IPS-15b (cell line): Measurements from ENCODE around the gene GAP43.

Source experiments
- H3K27me3 ChIP-seq: one replicate; pipeline ENCODE4 v1.6.1; 2013; ENCODE audit warnings: low read length; ENCODE audit not compliant: control insufficient read depth, insufficient read depth
- H3K36me3 ChIP-seq: one replicate; pipeline ENCODE4 v1.6.1; 2013; ENCODE audit warnings: low read length; ENCODE audit not compliant: control insufficient read depth, insufficient read depth
- H3K4me1 ChIP-seq: one replicate; pipeline ENCODE4 v1.6.1; 2013; ENCODE audit warnings: mild to moderate bottlenecking, low read length; ENCODE audit not compliant: control insufficient read depth, insufficient read depth
- H3K4me3 ChIP-seq: one replicate; pipeline ENCODE4 v1.5.1; 2013; ENCODE audit warnings: low read depth, low read length
- H3K9ac ChIP-seq: one replicate; pipeline ENCODE4 v1.6.1; 2013; ENCODE audit warnings: low read depth, mild to moderate bottlenecking, low read length
- H3K9me3 ChIP-seq: one replicate; pipeline ENCODE4 v1.6.1; 2013; ENCODE audit warnings: mild to moderate bottlenecking, low read length; ENCODE audit not compliant: control insufficient read depth, insufficient read depth

Gene GAP43

GRCh38 chr3:115623044-115623868, at the start of gene GAP43:
Gene GAP43 (plus strand): TSS chr3:115623510. CDS start chr3:115623690, 180 bp downstream.
- H3K27me3 ChIP-seq = no peaks in the 10 kb centered on the region
- peaks cover 28% of the 10 kb centered on the region for H3K4me1 ChIP-seq
- no peaks in the 10 kb centered on the region for H3K36me3 ChIP-seq
- peak within 1 kb of the TSS; percentile 77 for H3K4me3 ChIP-seq
- H3K9me3 ChIP-seq = no peaks in the 10 kb centered on the region
- H3K9ac ChIP-seq = peak within 1 kb of the TSS; percentile 41

DNA sequence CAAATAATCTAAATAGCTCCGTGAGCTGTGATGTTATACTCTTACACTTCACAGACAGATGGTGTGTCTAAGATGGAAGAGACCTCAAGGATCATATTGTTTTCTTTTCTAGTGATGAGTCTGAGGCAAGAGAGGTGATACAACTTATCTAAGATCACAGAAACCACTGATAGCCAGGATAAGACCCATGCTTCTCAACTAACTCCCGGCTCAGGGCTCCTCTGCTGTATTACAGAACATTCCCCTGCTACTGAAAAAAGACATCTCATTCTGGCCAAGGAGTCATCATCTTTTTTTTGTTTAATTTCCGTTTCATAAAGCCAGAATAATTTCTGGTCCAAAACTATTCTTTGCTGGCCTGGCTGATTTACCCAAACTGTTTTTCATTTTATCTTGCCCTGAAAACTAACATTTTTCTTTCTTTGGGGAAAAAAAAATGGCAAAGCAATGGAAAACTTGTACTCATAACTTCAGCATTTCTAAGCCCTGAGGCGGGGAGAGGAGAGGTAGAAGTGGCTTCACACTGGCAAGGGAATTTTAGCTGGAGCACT, 46.9 kb upstream of the GAP43 start:
- Histone ChIP-seq H3K27me3 (no peaks in the 10 kb centered on the region), H3K9ac (no peak overlapping the region), H3K36me3 (no peaks in the 10 kb centered on the region), H3K4me1 (no peaks in the 10 kb centered on the region), H3K4me3 (no peak overlapping the region), H3K9me3 (no peaks in the 10 kb centered on the region)

- no peak overlapping the region for H3K4me3 ChIP-seq
- no peaks in the 10 kb centered on the region for H3K27me3 ChIP-seq
- H3K36me3 ChIP-seq = no peaks in the 10 kb centered on the region
- no peaks in the 10 kb centered on the region for H3K4me1 ChIP-seq
- H3K9ac ChIP-seq = no peak overlapping the region
- no peaks in the 10 kb centered on the region for H3K9me3 ChIP-seq
These were observed 46.3 kb upstream of the GAP43 start for GRCh38 chr3:115577000-115577399.

DNA sequence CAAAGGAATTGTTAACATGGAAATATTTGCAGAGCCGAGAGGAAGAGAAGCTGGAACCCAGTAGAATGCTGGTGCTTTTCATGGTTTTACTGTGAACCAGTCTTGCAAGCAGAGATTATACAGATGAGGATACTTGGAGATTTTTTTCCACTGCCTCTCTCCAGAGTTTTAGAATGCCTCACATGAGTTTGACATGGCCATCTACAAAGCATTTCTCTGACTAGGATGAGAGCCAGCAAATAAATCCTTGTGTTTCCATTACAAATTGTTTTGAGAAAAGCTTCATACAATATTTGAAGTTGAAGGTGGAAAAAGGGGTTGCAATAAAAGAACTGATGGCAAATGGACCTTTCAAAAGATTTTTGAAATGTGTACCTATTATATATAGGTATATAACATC, 45.0 kb upstream of the GAP43 start:
- no peaks in the 10 kb centered on the region for H3K36me3 ChIP-seq
- H3K4me3 ChIP-seq = no peak overlapping the region
- no peaks in the 10 kb centered on the region for H3K4me1 ChIP-seq
- no peaks in the 10 kb centered on the region for H3K27me3 ChIP-seq
- H3K9me3 ChIP-seq = no peaks in the 10 kb centered on the region
- no peak overlapping the region for H3K9ac ChIP-seq

- H3K9ac ChIP-seq = no peak overlapping the region
- H3K9me3 ChIP-seq = no peaks in the 10 kb centered on the region
- no peaks in the 10 kb centered on the region for H3K4me1 ChIP-seq
- H3K36me3 ChIP-seq = no peaks in the 10 kb centered on the region
- H3K27me3 ChIP-seq = no peaks in the 10 kb centered on the region
- H3K4me3 ChIP-seq = no peak overlapping the region
These were observed 42.7 kb upstream of the GAP43 start for GRCh38 chr3:115580566-115580965.

DNA sequence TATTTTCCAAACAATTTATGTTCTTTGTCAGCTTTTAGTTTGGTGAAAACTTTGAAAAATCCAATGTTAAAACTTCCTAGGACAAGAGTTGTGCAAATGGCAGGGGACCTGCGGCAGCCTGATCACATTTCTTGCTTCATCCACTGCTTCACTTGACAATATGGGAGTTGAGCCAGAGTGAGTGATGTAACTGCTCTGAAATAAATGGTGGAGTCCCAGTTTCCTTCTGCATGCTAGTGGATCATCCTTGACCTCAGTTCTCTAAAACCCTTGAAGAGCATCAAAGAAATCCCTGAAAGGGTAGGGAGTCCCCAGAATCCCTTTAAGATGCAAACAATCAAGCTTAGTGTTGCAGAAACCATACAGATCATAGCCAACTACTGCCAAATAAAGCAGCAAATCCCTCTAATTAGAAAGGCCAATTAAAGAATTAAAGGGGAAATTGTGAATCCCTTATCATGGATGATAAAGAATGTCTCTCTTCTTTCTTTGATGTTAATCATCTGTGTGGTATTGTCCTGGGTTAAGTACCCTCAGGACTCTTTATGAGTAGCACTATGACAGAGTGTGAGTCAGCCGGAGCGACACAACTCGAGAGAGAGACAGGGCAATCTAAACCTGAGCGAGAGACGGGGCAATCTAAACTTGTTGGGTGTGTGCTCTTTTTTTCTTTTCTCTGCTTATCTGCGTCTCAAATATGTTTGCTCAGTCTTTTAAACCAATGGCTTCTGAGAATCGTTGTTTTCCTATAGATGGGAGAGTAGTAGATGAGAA, 41.8 kb upstream of the GAP43 start:
- Histone ChIP-seq H3K36me3 (no peaks in the 10 kb centered on the region), H3K4me3 (no peak overlapping the region), H3K9me3 (no peaks in the 10 kb centered on the region), H3K27me3 (no peaks in the 10 kb centered on the region), H3K9ac (no peak overlapping the region), H3K4me1 (no peaks in the 10 kb centered on the region)

DNA sequence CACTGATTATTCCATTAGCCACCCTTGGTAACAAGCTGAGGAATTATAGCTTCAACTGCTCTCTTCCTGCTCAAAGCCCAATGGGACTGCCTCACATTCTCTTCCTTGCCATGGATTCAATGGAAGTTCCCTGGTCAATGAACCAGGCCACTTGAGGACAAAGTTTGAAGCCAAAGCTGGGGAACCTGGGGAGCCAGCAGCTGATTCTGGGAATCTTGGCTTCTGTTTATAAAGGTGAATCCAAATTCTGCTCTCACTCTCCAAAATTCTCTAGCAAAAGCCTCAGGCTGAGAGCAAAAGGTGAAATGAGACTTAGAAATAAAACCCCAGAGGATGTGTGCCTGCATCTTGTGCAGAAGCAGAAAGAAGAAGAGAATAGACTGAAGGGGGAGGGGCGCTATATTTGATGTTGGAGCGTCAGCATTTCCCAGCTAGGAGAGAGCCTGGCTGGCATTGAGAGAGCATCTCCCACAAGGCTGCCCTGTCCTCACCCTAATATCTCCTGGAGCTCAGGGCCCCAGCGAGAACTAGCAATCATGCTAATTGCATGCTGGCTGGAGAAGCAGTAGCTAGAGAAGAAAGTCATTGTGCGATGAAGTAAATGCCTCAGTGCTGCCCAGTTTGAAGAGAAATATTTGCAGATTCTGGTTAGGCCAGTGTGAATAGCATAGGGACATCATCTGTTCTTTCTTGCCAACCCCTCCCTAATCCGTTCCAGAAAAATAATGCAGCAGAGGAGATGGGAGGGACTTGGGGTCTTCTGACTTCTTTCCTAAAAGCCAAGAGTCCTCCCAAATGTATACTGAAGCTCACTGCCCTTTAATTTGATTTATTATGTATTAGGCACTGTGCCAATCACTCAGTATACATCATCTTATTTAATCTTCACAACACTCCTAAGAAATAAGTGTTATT, 34.9 kb upstream of the GAP43 start:
- H3K27me3 ChIP-seq = no peaks in the 10 kb centered on the region
- no peaks in the 10 kb centered on the region for H3K4me1 ChIP-seq
- no peaks in the 10 kb centered on the region for H3K9me3 ChIP-seq
- no peaks in the 10 kb centered on the region for H3K36me3 ChIP-seq
- H3K4me3 ChIP-seq = no peak overlapping the region
- no peak overlapping the region for H3K9ac ChIP-seq

DNA sequence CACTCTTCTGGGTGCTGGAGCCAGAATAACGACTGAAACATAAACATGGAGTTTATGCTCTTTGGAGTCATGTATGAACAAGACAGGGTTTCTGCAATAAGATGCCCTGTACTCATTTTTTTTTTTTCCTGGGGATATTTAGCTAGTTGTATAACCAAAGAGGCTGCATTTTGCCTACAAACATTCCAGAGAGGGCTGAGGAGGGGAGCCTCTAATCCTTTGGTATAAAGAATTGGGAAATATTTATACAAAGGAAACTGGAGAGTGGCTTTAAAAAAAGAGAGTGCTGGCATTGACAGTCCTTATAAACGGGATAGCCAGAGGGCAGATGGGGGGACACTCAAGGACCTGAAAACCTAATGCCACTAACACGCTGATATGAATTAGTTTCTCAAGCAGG, 32.4 kb upstream of the GAP43 start:
- Histone ChIP-seq H3K4me3 (no peak overlapping the region), H3K4me1 (no peaks in the 10 kb centered on the region), H3K9ac (no peak overlapping the region), H3K27me3 (no peaks in the 10 kb centered on the region), H3K36me3 (no peaks in the 10 kb centered on the region), H3K9me3 (peaks cover 6% of the 10 kb centered on the region)

DNA sequence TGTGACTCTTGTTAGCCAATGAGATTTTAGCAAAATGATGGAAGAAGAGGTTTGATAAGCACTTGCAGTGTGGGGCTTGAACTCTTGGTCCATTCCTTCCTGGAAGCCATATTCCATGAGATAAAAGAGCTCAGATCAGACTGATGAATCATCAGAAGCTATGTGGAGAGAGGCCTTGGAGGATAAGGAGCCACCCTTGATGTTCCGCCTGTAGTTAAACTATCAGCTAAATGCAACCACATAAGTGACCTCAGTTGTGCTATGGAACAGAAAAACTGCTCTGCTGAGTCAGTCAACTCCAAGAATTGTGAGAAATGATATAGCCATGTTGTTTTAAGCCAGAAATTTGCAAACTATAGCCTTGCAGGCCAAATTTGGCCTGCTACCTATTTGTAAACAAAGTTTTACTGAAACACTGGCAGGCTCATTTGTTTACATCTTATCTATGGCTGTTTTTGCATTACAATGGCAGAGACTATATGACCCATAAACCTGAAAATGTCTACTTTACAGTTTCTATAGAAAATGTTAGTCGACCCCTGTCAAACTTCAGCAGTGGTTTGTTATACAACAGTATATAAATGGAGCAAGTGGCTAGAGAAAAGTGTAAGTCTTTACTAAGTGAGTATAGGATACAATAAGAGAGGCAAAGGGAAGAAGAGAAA, 27.6 kb upstream of the GAP43 start:
- H3K9me3 ChIP-seq = peaks cover 6% of the 10 kb centered on the region
- no peak overlapping the region for H3K4me3 ChIP-seq

GRCh38 chr3:115598216-115598615, 25.1 kb upstream of the GAP43 start:
- Histone ChIP-seq H3K36me3 (no peaks in the 10 kb centered on the region), H3K4me3 (no peak overlapping the region), H3K9me3 (peaks cover 6% of the 10 kb centered on the region), H3K4me1 (no peaks in the 10 kb centered on the region), H3K9ac (no peak overlapping the region), H3K27me3 (no peaks in the 10 kb centered on the region)

More for the DNA sequence above, 27.6 kb upstream of the GAP43 start:
- Histone ChIP-seq H3K4me1 (no peaks in the 10 kb centered on the region), H3K27me3 (no peaks in the 10 kb centered on the region), H3K9ac (no peak overlapping the region), H3K36me3 (no peaks in the 10 kb centered on the region)

DNA sequence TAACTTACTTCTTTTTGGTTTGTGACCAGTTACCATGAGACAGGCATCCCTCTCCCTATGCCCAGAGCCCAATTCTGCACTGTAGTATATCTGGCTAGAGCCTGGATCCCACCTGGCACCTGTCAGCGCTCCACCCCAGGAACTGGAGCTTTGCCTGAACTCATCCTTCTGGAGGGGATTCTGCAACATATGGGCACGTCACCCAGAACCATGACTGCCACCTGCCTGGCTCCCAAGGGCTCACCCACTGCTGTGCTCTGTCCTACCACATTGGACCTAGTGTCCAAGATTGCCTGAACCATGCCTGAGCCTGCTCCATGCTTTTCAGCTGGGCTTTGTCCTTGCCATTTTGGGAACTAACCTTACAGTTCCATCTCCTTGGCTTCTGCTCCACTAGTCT, 21.1 kb upstream of the GAP43 start:
- Histone ChIP-seq H3K4me1 (no peaks in the 10 kb centered on the region), H3K36me3 (no peaks in the 10 kb centered on the region), H3K9me3 (no peaks in the 10 kb centered on the region), H3K27me3 (no peaks in the 10 kb centered on the region), H3K4me3 (no peak overlapping the region), H3K9ac (no peak overlapping the region)
